Thyroid gland (tissue), 4 donors: Measurements from ENCODE around the gene LSM7. TPM values are rescaled to one million over a fixed set of nuclear protein-coding genes. Genes with fewer than 3 reads are reported as not detected.

Experiments used
- DNase-seq, 2 donors: peaks; one replicate each; pipeline ENCODE4 v3.0.0-alpha.2; 2019
- H3K27ac ChIP-seq, 3 donors: fragments of 200-600 bp; sonication (generic); 1 replicate in 2 of 3; 2 replicates in 1 of 3; pipeline ENCODE4 v1.5.1; 2016 to 2019; ENCODE audit warnings: mild to moderate bottlenecking in 1 of 3, moderate library complexity in 1 of 3
- H3K27me3 ChIP-seq: fragments of 200-600 bp; sonication (generic); one replicate; pipeline ENCODE4 v1.5.1; 2019
- H3K36me3 ChIP-seq, 2 donors: fragments of 200-600 bp; sonication (generic); one replicate each; pipeline ENCODE4 v1.5.1; 2016 to 2019
- H3K4me1 ChIP-seq, 2 donors: fragments of 200-600 bp; sonication (generic); one replicate each; pipeline ENCODE4 v1.5.1; 2017 to 2019
- H3K4me3 ChIP-seq, 3 donors: fragments of 200-600 bp; sonication (generic); replicated peaks in 1 of 3; 1 replicate in 2 of 3; 2 replicates in 1 of 3; pipeline ENCODE4 v1.5.1; 2016; ENCODE audit warnings: mild to moderate bottlenecking in 1 of 3
- H3K9me3 ChIP-seq: fragments of 200-600 bp; sonication (generic); one replicate; pipeline ENCODE4 v1.5.1; 2017
- CTCF ChIP-seq, 6 experiments: fragments of 200-600 bp in 3 of 6; fragments of 450-650 bp in 3 of 6; sonication (generic) in 3 of 6; IDR thresholded peaks; one replicate each; pipeline ENCODE4 v1.5.1; 2016 to 2019; ENCODE audit warnings: antibody characterized with exemption in 6 of 6, mild to moderate bottlenecking in 2 of 6, inconsistent platforms in 1 of 6, moderate library complexity in 1 of 6
- POLR2A ChIP-seq, 2 donors: fragments of 450-650 bp; IDR thresholded peaks; one replicate each; pipeline ENCODE4 v1.6.1; 2017; ENCODE audit warnings: antibody characterized with exemption in 2 of 2, mild to moderate bottlenecking in 2 of 2, moderate library complexity in 1 of 2
- WGBS, 2 donors: methylation state at CpG; one replicate each; pipeline ENCODE4 v1.1.5; 2017; 5-methylcytosine and 5-hydroxymethylcytosine counted together
- intact Hi-C: fragments of 100-400 bp; cut with DNase I; formaldehyde crosslinking; loops from one replicate; pipeline ENCODE4 v1.15.1; 2023
- total RNA-seq, 4 donors: library from RNA; depleted of rRNA; stranded (reverse); fragments of >200 nt; gene quantifications; one replicate each; pipeline ENCODE4 v1.2.3, GENCODE V29; 2016

LSM7 gene
- total RNA-seq, result 100 to 1,000 TPM in 1 of 4 donors, 10 to 100 TPM in 3; 21.1 to 139 (median 55.1) TPM

- H3K9me3 ChIP-seq, result no peaks in the 10 kb centered on the region
- DNase-seq, result peak; percentile 89 to 91
- no peaks in the 10 kb centered on the region for H3K27me3 ChIP-seq
- WGBS, 2 donors, result 1% methylated on average over 48 to 57 of the region's 89 CpGs
- no peak for TF ChIP-seq CTCF (IDR thresholded peaks at IDR 0.05)
- TF ChIP-seq POLR2A (IDR thresholded peaks at IDR 0.05), result peak in 1 of 2 donors; percentile 80
- H3K27ac ChIP-seq, result peak within 1 kb of the TSS in 2 of 3 donors; percentile 24 to 35
- peak within 1 kb of the TSS; percentile 60 to 92 (median 84) for H3K4me3 ChIP-seq
- intact Hi-C loops, result no loop called here
- H3K4me1 ChIP-seq, result peaks cover 40 to 56% of the 10 kb centered on the region in 2 donors
- H3K36me3 ChIP-seq, result peaks cover 0 to 2% of the 10 kb centered on the region in 2 donors
These were observed at the start of gene LSM7, which contains the start of gene SPPL2B for GRCh38 chr19:2328401-2329148. TSS of gene LSM7 (minus strand) at chr19:2328586. CDS start at chr19:2328566, 20 bp downstream. TSS of gene SPPL2B (plus strand) at chr19:2328684. CDS start at chr19:2328710, 26 bp downstream.

- H3K4me1 ChIP-seq, result no peaks in the 10 kb centered on the region
- WGBS, 2 donors, result 66 to 73% methylated on average over 13 to 15 of the region's 15 CpGs
- intact Hi-C loops, result no loop called here
- H3K36me3 ChIP-seq, result no peaks in the 10 kb centered on the region
- no peak overlapping the region for H3K27ac ChIP-seq
- H3K9me3 ChIP-seq, result no peaks in the 10 kb centered on the region
- H3K27me3 ChIP-seq, result no peaks in the 10 kb centered on the region
- no peak for DNase-seq
- H3K4me3 ChIP-seq, result no peak overlapping the region
- TF ChIP-seq POLR2A (IDR thresholded peaks at IDR 0.05) (no peak), CTCF (IDR thresholded peaks at IDR 0.05) (no peak)
These were observed 48.6 kb upstream of the LSM7 start for GRCh38 chr19:2376784-2377519.

GRCh38 chr19:2375353-2376121, 47.2 kb upstream of the LSM7 start:
- 80% methylated on average over 7 of the region's 7 CpGs for WGBS, 2 donors
- H3K9me3 ChIP-seq, result no peaks in the 10 kb centered on the region
- no peak overlapping the region for H3K27ac ChIP-seq
- intact Hi-C loops, result no loop called here
- TF ChIP-seq POLR2A (IDR thresholded peaks at IDR 0.05) (no peak), CTCF (IDR thresholded peaks at IDR 0.05) (no peak)
- H3K4me1 ChIP-seq, result no peaks in the 10 kb centered on the region
- no peak for DNase-seq
- no peak overlapping the region for H3K4me3 ChIP-seq
- no peaks in the 10 kb centered on the region for H3K27me3 ChIP-seq
- H3K36me3 ChIP-seq, result no peaks in the 10 kb centered on the region

- DNase-seq, result no peak
- Histone ChIP-seq H3K36me3 (no peaks in the 10 kb centered on the region), H3K27me3 (no peaks in the 10 kb centered on the region), H3K27ac (no peak overlapping the region), H3K9me3 (no peaks in the 10 kb centered on the region), H3K4me3 (no peak overlapping the region), H3K4me1 (no peaks in the 10 kb centered on the region)
- intact Hi-C loops, result no loop called here
- WGBS, 2 donors, result 88 to 90% methylated on average over 13 of the region's 13 CpGs
- TF ChIP-seq POLR2A (IDR thresholded peaks at IDR 0.05) (no peak), CTCF (IDR thresholded peaks at IDR 0.05) (no peak)
These were observed 46.4 kb upstream of the LSM7 start for GRCh38 chr19:2374808-2375207.
